ENCODE measurements around the gene MYORG. TPM values are rescaled to one million over a fixed set of nuclear protein-coding genes. Genes with fewer than 3 reads are reported as not detected.
A peak's percentile ranks its signal among the peaks of the same experiment; 100 is the strongest.

MYORG gene
- total RNA-seq, 1 donor, result 1.3 TPM

DNA sequence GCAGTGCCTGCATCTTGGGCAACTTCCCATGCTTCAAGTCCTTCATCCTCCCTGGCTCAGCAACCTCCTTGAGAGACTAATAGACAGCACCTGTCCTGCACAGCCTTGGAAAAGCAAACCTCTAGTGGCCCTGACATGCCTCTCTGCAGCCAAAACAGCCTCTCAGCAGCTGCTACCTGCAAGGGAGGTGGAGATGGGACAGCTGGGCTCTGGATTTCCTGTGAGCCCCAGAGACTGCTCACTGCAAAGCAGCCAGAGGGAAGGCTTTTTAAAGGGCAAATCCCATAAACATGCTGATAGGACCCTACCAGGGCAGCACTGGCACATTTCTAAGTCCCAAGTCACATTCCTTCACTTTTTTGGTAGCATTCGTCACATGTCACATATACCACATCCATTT, 31.5 kb upstream of the MYORG start:
- no peak overlapping the region for H3K4me3 ChIP-seq (ENCODE audit: low read depth, low read length)
- DNase-seq (ENCODE audit: low read depth), result no peak
- TF ChIP-seq, protein P1, sequence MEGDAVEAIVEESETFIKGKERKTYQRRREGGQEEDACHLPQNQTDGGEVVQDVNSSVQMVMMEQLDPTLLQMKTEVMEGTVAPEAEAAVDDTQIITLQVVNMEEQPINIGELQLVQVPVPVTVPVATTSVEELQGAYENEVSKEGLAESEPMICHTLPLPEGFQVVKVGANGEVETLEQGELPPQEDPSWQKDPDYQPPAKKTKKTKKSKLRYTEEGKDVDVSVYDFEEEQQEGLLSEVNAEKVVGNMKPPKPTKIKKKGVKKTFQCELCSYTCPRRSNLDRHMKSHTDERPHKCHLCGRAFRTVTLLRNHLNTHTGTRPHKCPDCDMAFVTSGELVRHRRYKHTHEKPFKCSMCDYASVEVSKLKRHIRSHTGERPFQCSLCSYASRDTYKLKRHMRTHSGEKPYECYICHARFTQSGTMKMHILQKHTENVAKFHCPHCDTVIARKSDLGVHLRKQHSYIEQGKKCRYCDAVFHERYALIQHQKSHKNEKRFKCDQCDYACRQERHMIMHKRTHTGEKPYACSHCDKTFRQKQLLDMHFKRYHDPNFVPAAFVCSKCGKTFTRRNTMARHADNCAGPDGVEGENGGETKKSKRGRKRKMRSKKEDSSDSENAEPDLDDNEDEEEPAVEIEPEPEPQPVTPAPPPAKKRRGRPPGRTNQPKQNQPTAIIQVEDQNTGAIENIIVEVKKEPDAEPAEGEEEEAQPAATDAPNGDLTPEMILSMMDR (IDR thresholded peaks at IDR 0.05; ENCODE audit: insufficient read depth, low read length), result no peak

DNA sequence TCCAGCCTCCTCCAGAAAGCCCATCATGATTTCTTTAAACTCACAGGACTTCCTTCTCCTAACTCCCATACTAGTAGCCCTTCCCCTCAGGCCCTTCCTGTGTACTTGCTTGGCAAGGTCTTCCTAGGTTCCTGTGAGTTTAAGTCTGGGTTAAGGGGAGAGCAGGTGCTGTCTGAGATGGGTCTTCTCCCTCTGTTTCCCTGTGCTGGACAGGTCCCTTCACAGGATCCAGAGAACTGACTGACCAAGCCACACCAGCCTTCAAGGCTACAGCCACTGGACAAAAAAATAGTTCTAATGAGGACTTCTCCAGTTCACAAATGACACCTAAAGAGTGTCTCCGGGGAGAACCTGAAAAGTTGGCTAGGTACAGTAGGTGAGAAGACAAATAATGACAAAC, 29.5 kb upstream of the MYORG start:
- TF ChIP-seq, protein P1 (IDR thresholded peaks at IDR 0.05; ENCODE audit: insufficient read depth, low read length), result no peak
- DNase-seq (ENCODE audit: low read depth), result no peak
- H3K4me3 ChIP-seq (ENCODE audit: low read depth, low read length), result no peak overlapping the region

DNA sequence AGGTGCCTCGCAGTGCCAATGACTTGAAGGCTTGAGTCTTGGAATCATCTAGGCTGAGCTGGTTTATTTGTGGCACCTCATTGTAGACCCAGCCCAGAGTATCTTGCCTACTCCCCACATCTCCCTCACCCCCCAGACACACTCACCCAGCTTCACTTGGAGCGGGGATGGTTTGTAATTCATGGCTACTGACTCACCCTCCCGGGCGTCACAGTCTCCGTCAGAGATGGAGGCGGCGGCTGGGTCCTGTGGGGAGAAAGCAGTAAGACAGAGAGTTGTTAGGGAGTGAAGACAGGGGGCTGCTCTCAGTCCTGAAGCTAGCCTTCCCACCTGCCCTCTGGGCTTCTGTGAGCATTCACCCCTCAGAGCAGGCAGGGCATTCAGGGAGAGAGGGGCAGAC, 29.0 kb upstream of the MYORG start:
- TF ChIP-seq, protein P1 (IDR thresholded peaks at IDR 0.05; ENCODE audit: insufficient read depth, low read length), result no peak
- no peak overlapping the region for H3K4me3 ChIP-seq (ENCODE audit: low read depth, low read length)
- DNase-seq (ENCODE audit: low read depth), result peak; percentile 18

DNA sequence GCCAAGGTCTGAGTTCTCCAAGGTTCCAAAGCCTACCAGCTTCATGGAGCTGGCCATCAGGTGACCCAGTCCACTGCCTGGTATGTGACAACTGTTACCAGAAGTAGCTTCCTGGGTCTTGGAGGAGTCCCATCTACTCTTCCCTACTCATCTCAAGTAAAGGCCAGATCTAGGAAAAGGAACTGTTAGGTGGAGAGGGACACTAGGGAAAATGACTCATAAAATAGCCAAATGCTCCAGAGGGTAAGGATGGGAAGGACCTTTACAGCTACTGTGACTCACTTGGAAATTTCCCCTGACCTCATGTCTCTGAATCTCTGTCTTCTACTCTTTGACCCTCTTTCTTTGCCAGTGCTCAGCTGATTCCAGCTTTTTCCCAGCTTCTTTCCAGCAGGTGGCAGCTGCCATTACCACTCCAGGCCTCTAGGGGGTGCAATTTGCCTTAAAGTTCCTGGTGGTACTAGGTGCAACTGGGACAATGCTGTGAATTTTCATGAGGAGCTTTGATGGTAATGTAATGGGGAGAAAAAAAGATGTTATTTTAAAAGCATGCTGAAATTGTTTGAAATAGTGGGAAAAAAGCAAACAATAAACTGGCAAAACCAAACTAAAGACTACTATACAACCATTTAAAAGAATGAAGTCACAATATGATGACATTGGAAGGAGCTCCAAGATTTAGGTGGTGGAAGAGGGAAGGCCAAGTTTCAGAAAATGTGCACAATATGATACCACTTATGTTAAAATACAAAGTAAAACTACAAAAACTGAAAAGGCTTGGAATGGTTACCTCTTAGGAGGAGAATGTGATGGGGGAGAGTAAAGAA, 27.1 kb upstream of the MYORG start:
- no peak overlapping the region for H3K4me3 ChIP-seq (ENCODE audit: low read depth, low read length)
- TF ChIP-seq, protein P1 (IDR thresholded peaks at IDR 0.05; ENCODE audit: insufficient read depth, low read length), result peak; percentile 96
- DNase-seq (ENCODE audit: low read depth), result peak; percentile 75

DNA sequence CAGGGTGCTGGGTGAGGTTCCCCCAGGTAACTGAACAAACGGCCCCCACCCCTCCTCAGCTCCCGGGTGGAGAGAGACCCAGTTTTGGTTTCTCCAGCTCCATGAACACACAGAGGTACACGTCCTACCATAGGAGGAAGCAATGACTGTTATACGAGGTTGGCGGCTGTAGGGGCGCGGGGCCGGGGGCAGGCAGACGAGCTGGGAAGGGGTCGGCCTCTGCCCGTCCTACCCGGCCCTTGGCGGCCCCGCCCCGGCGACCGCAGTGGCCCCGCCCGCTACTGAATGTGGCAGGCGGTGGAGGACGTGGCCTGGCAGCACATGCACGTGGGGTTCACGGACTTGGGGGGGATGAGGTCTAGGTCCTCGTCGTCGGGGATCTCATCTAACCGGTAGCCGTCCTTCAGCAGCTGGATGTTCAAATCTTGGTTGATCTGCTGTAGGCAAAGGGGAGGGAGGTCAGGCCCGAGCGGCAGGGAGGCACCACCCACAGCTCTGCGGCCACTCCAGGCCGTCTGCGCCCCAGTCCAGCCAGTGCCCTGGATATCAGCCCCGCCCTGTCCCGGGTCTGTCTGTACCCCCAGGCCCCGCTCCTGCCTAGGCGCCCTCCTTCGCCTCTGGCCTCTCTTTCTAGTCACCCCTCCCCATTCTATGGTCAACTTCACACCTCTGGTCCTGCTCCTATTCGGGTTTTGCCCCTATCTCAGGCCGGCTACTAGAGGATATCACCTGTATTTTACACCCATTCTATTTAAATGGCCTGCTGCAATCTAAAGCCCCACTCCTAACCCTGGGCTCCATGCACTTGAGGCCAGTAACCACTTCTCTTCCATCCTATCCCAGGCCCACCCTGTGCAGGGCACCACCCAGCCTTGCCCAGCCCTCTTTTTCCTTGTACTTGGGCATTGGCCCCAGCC, 24.2 kb upstream of the MYORG start:
- no peak for DNase-seq (ENCODE audit: low read depth)
- H3K4me3 ChIP-seq (ENCODE audit: low read depth, low read length), result no peak overlapping the region
- TF ChIP-seq, protein P1 (IDR thresholded peaks at IDR 0.05; ENCODE audit: insufficient read depth, low read length), result no peak

DNA sequence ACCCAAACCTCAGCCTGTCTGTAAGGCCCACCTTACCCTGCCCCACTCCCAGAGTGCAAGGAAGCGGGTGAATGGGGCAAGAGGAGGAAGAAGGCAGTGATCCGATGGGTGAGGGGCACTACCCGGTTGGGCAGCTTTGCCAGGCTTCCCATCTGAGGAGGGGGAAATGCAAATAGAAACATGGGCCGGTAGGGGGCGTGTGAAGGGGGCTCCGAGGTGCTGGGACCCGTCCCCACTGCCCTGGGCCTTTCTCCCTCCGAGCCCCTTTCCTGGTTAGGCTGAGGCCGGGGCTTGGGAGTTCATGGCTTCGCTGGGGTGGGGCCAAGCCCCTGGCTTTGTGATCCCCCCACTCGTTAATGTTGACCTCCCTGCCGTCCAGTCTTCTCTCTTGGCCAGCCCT, 23.6 kb upstream of the MYORG start:
- TF ChIP-seq, protein P1 (IDR thresholded peaks at IDR 0.05; ENCODE audit: insufficient read depth, low read length), result peak; percentile 1
- no peak for DNase-seq (ENCODE audit: low read depth)
- H3K4me3 ChIP-seq (ENCODE audit: low read depth, low read length), result no peak overlapping the region

All from fibroblast of the aortic adventitia (primary cell).